LHCN-M2 (cell line): ENCODE data around the gene AMZ2. TPM values are rescaled to one million over a fixed set of nuclear protein-coding genes. Genes with fewer than 3 reads are reported as not detected.

Experiments
- total RNA-seq: library from RNA; depleted of rRNA; stranded (reverse); fragments of >200 nt; gene quantifications from 2 replicates; pipeline ENCODE4 v1.2.3, GENCODE V29; 2014; rRNA removed

AMZ2 gene
- total RNA-seq, 1 experiment from 2014 or later: 140 TPM

Other genes starting within 250 kb of the AMZ2 start
- gene KPNA2, start 212.3 kb upstream of the AMZ2 start, total RNA-seq: 387 and 438 TPM in 2 replicates
- 0.13 and 0.17 TPM in 2 replicates for gene SLC16A6, start 43.1 kb downstream of the AMZ2 start, total RNA-seq
- gene ARSG, start 43.5 kb downstream of the AMZ2 start, total RNA-seq: 1.3 and 3.2 TPM in 2 replicates
- 30.8 and 37.7 TPM in 2 replicates for gene WIPI1, start 209.5 kb downstream of the AMZ2 start, total RNA-seq